Hepatic stellate cell (primary cell): ENCODE measurements around the gene CELSR3.
A peak's percentile ranks its signal among the peaks of the same experiment; 100 is the strongest.

ENCODE experiments used
- DNase-seq: peaks from one replicate; pipeline ENCODE4 v3.0.0; 2011; ENCODE audit warnings: low spot score

Gene CELSR3

DNA sequence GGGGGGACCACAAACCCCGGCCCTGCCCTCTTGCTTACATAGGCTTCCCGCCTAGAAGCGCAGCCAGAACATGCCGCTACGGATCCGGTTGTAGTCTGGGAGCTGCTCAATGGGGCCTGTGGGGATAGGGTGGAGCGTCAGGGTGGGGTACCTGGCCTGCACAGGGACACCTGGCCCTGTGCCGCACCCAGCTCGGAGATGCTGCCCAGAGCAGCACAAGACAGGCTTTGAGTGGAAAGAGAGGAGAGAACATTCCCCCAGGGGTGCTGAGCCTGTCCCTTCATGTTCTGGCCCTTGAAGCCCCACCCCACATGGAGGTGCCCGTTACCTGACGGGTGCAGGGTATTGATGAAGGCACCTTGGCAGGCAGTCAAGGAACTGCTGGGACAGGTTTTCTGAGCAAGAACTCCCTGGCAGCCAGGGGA is 63.6 kb downstream of the CELSR3 start:
- no peak for DNase-seq

DNA sequence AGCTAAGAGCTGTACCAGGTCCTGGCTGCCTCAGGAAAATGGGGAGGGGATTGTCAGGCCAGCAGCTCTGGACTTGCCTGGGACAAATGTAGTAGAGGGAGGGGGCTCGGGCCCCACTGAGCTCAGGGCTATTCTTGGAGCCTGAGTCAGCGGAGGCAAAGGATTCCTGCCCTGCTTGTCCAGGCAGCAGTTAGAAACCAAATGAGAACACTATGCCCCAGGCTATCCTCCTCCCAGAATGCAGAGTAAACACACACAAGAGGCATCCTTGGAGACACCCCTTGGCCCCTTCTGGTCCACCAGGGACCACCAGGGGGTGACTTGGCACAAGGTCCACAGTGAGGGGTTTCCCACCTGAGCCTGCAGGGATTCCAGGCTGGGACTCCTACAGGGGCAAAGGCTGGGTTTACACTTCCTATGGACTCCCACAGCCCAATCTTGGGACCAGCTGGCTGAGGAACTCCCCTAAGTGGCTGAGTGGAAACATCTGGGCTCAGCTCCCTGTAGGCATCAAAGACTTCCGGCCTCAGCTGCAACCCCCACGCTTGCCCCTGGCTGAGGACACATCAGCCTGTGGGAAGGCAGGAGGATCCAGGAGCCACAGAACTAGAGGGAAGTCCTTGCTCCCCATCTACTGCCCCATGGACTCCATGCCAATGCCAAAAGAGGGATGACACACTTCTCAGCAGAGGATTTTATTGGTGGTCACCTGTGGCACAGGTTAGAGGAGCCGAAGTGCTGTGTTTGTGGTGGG is 64.2 kb downstream of the CELSR3 start:
- peak; percentile 98 for DNase-seq

DNA sequence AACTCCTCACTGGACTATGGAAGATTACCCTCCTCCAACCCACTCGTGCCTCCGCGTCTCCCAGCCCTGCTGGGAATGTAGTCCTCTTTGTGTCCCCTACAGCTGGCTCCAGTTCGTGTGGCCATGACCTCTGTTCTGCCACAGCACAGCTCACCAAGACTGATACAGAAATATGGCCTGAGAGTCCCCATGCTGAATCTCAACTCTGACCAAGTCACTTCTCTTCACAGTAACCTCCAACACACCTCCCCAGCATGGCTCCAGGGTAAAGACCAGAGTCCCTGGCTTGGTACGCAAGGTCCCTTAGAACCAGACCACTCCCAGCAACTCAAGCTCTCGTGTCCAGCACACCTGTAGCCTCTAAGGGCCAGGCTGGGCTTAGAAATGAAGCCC is 65.3 kb downstream of the CELSR3 start:
- DNase-seq: no peak

DNA sequence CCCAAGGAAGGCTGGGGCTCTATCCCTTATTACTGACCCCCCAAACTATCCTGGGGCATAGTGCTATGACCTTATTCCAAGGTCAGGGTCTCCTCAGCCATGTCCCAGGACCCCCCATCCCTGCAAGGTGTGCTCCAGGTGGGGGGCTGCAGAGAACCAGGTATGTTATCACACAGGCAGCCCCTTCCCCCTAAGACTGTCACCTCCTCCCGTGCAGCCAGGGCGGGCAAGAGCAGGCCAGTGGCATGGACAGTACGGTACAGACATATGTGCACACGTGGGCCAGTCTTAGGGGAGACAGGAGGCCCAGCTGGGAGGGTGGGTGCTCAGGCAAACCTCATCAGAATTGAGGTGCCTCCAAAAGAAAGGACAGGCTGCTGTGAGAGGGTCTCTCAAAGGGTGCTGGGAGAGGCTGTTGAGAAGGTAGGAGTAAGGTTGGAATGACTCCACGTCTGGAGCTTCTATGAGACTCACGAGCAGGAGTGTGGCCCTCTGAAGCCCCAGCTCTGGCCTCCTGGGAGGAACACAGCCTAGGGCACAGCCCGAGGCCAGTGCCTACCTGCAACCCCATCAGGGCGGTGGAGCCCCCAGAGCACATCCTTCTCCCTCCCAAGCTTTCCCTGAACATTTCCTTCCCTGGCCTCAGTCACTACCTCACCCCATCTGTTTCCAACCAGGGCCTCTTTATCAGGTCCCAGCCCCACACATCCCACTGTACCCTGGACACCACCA is 65.8 kb downstream of the CELSR3 start:
- DNase-seq: no peak

GRCh38 chr3:48596157-48596556 is 66.5 kb downstream of the CELSR3 start:
- DNase-seq: no peak

DNA sequence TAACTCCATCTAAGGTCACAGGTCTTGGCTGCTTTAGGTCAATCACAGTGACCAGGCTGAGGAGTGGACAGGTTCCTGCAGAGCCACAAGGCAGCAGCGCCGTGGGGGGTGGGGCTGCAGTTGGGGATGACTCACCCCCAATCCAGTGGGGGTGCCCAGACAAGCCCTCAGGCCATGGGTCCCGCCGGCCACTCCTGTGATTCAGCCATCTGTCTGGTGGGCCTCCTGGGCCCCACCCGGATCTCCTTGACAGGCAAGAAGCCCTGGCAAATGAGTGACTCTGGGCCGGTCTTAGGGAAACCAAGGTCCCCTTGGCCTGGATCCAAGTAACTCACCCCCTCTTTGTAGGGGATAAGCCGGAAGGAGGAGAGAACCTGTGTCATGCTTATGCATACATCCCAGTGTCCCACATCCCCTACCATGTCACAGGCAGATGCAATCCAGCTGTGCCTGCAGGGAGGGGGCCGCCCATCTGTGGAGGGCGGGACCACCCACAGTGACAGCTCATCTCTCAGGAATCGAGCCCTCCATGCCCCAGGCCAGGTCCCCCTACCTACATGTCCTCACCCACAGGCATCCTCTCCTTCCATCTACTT is 67.1 kb downstream of the CELSR3 start:
- peak; percentile 97 for DNase-seq

DNA sequence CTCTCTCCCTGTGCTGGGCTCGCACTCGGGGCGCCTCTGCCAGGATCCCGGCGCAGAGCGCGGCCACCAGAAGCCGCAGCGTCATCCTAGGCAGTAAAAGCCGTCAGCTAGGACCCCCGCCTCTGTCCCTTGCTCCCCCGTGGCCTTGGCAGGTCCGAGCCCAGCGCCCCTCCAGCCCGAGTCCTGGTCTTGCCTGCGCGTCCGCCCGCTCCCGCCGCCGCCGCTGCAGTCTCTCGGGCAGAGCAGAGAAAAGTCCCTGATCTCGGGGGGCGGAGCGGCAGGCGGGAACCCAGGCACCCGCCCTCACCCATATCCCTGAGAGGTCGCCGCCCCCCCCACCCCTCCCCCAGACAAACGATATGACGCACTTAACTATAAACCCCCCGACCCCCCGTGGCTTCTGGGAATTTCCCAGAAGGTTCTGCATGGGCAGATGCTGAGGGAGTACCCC is 67.6 kb downstream of the CELSR3 start, which contains the start of gene COL7A1:
TSS of gene COL7A1 (minus strand) at position 255 of the 451 bp plus-strand sequence. CDS start at position 85, 170 bp downstream.
- DNase-seq: peak; percentile 62

GRCh38 chr3:48594417-48595049 is 68.2 kb downstream of the CELSR3 start:
- DNase-seq: no peak

GRCh38 chr3:48593337-48593736 is 69.3 kb downstream of the CELSR3 start:
- DNase-seq: no peak

- DNase-seq: no peak
Measured at GRCh38 chr3:48592519-48593087, 70.1 kb downstream of the CELSR3 start.

- DNase-seq: no peak
Measured at GRCh38 chr3:48591886-48592518, 70.7 kb downstream of the CELSR3 start.

DNA sequence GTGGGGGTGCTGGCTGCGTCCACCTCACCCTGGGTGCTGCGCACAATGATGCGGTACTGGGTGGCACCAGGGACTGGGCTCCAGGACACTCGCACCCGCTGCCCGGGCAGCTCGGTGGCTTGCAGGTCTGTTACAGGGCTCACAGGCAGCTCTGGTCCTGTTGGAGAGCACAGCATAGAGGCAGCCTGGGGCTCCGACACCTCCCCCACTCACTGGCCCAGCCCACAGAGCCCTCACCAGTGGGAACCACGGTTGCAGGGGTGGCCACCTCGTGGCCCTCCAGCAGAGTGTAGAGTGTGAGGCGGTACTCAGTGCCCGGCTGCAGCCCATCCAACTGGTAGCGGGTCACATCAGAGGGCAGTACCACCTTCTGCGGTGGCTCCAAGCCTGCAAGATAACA is 71.2 kb downstream of the CELSR3 start:
- no peak for DNase-seq

GRCh38 chr3:48588230-48588629 is 74.5 kb downstream of the CELSR3 start:
- no peak for DNase-seq

- no peak for DNase-seq
Measured at GRCh38 chr3:48587686-48588085, 75.0 kb downstream of the CELSR3 start.
